GM23248 (cell line): ENCODE results near the gene SERPINC1.

ENCODE experiments used
- EZH2 ChIP-seq: fragments of 200-600 bp; sonication (generic); IDR thresholded peaks from 2 replicates; pipeline ENCODE4 v1.6.1; 2018; ENCODE audit warnings: antibody characterized with exemption, mild to moderate bottlenecking; ENCODE audit not compliant: insufficient read depth, poor library complexity, severe bottlenecking
- EZH2phosphoT487 ChIP-seq: fragments of 200-600 bp; sonication (generic); IDR thresholded peaks from 2 replicates; pipeline ENCODE4 v1.6.1; 2018; ENCODE audit warnings: antibody characterized with exemption, moderate library complexity, mild to moderate bottlenecking, low read depth; ENCODE audit not compliant: insufficient read depth

DNA sequence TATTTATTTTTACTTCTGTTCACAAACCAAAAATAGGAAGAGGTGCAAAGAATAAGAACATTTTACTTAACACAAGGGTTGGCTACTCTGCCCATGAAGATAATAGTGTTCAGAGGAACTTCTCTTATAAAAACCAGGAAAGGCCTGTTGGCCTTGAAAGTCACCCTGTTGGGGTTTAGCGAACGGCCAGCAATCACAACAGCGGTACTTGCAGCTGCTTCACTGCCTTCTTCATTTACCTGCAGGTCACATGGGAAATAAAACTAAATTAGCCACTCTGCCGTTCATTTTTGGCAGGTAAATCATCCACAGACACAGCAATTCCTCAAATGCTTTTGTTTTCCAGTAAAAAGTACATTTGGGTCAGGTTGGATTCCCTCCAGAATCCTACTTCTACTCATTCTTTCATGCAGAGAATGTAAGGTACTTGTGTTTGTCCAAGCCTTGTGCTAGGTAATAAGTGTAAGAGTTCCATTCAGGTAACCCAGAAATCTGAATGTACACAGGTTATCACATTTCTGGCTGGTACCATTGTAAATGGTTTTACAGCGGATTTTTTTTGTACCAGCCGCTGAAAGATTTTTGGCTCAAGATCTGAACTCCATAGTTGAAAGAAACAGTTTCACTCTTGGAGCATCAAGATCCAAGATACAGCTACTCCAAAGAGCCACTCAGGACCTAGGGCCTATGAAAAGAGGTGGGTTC is 13.1 kb downstream of the SERPINC1 start:
- TF ChIP-seq EZH2phosphoT487 (no peak), EZH2 (no peak)
